GM23338 (cell line): ENCODE results near the gene IFTAP. TPM values are rescaled to one million over a fixed set of nuclear protein-coding genes. Genes with fewer than 3 reads are reported as not detected.

Experiments
- ATAC-seq: fragments of 200-7000 bp; cut with Tn5 transposase; 3 replicates; pipeline ENCODE4 v1.9.1; 2020
- DNase-seq: peaks from one replicate; pipeline ENCODE4 v3.0.0-alpha.2; 2015; ENCODE audit warnings: low spot score
- H2AFZ ChIP-seq: fragments of 200-600 bp; sonication (generic); 2 replicates; pipeline ENCODE4 v1.8.0; 2016; ENCODE audit warnings: antibody characterized with exemption, mild to moderate bottlenecking, moderate library complexity
- H3F3A ChIP-seq: fragments of 200-600 bp; sonication (generic); replicated peaks from 2 replicates; pipeline ENCODE4 v1.8.0; 2017; ENCODE audit warnings: antibody characterized with exemption, mixed run types, low read depth
- H3K27ac ChIP-seq: fragments of 200-600 bp; sonication (generic); 2 replicates; pipeline ENCODE4 v1.6.1; 2016; ENCODE audit warnings: low read depth
- H3K27me3 ChIP-seq: fragments of 200-600 bp; sonication (generic); 2 replicates; pipeline ENCODE4 v1.8.0; 2016; ENCODE audit warnings: mild to moderate bottlenecking, mixed run types, moderate library complexity; ENCODE audit not compliant: insufficient read depth
- H3K36me3 ChIP-seq: fragments of 200-600 bp; sonication (generic); 2 replicates; pipeline ENCODE4 v1.8.0; 2016; ENCODE audit warnings: mild to moderate bottlenecking; ENCODE audit not compliant: insufficient read depth
- H3K4me1 ChIP-seq: fragments of 200-600 bp; sonication (generic); 2 replicates; pipeline ENCODE4 v1.8.0; 2016; ENCODE audit warnings: mild to moderate bottlenecking, moderate library complexity; ENCODE audit not compliant: insufficient read depth
- H3K4me2 ChIP-seq: fragments of 200-600 bp; sonication (generic); 2 replicates; pipeline ENCODE4 v1.7.1; 2017; ENCODE audit warnings: mixed run types
- H3K4me3 ChIP-seq: fragments of 200-600 bp; sonication (generic); 2 replicates; pipeline ENCODE4 v1.6.1; 2016; ENCODE audit warnings: mixed run types
- H3K79me2 ChIP-seq: fragments of 200-600 bp; sonication (generic); replicated peaks from 2 replicates; pipeline ENCODE4 v1.8.0; 2017; ENCODE audit warnings: mild to moderate bottlenecking; ENCODE audit not compliant: insufficient read depth
- H3K9me2 ChIP-seq: fragments of 200-600 bp; sonication (generic); 2 replicates; pipeline ENCODE4 v1.8.0; 2017; ENCODE audit not compliant: insufficient read depth
- H4K20me1 ChIP-seq: fragments of 200-600 bp; sonication (generic); replicated peaks from 2 replicates; pipeline ENCODE4 v1.8.0; 2017; ENCODE audit warnings: mild to moderate bottlenecking; ENCODE audit not compliant: insufficient read depth
- H3K27ac Mint-ChIP-seq: 2 replicates; pipeline ENCODE4 v1.8.0; 2020; ENCODE audit warnings: inconsistent platforms, mild to moderate bottlenecking, moderate library complexity, mixed read lengths
- H3K27me3 Mint-ChIP-seq: 3 replicates; pipeline ENCODE4 v1.8.0; 2022; ENCODE audit warnings: low read depth, mild to moderate bottlenecking, moderate library complexity, mixed read lengths, inconsistent platforms; ENCODE audit not compliant: insufficient read depth, poor library complexity
- H3K36me3 Mint-ChIP-seq: 3 replicates; pipeline ENCODE4 v1.8.0; 2021; ENCODE audit warnings: low read depth, mild to moderate bottlenecking, inconsistent platforms, moderate library complexity, mixed read lengths
- H3K4me1 Mint-ChIP-seq: 3 replicates; pipeline ENCODE4 v1.8.0; 2020; ENCODE audit warnings: mild to moderate bottlenecking, inconsistent platforms, mixed read lengths
- H3K4me3 Mint-ChIP-seq: 3 replicates; pipeline ENCODE4 v1.8.0; 2021; ENCODE audit warnings: moderate library complexity, mild to moderate bottlenecking, inconsistent platforms, mixed read lengths
- H3K9me3 Mint-ChIP-seq: 3 replicates; pipeline ENCODE4 v1.8.0; 2020; ENCODE audit warnings: moderate library complexity, mild to moderate bottlenecking, inconsistent platforms, mixed read lengths
- CREB1 ChIP-seq: fragments of 250-450 bp; sonication (Bioruptor Pico); IDR thresholded peaks from 2 replicates; pipeline ENCODE4 v1.5.0; 2020; ENCODE audit warnings: low read depth, mild to moderate bottlenecking, moderate library complexity
- EZH2 ChIP-seq: fragments of 200-600 bp; sonication (generic); IDR thresholded peaks from one replicate; pipeline ENCODE4 v1.8.0; 2017; ENCODE audit warnings: antibody characterized with exemption, mild to moderate bottlenecking, low read depth; ENCODE audit not compliant: unreplicated experiment
- EZH2phosphoT487 ChIP-seq: fragments of 200-600 bp; sonication (generic); IDR thresholded peaks from one replicate; pipeline ENCODE4 v1.8.1; 2018; ENCODE audit warnings: antibody characterized with exemption; ENCODE audit not compliant: unreplicated experiment
- NANOG ChIP-seq: IDR thresholded peaks from 2 replicates; pipeline ENCODE4 v1.6.1; 2016; ENCODE audit warnings: antibody characterized with exemption, borderline replicate concordance
- POLR2AphosphoS5 ChIP-seq: IDR thresholded peaks from 2 replicates; pipeline ENCODE4 v1.6.1; 2016; ENCODE audit warnings: antibody characterized with exemption, low read depth
- REST ChIP-seq: IDR thresholded peaks from one replicate; pipeline ENCODE4 v1.6.1; 2018; ENCODE audit warnings: antibody characterized with exemption; ENCODE audit not compliant: unreplicated experiment
- STAT1 ChIP-seq: IDR thresholded peaks from one replicate; pipeline ENCODE4 v1.6.1; 2016; ENCODE audit warnings: antibody characterized with exemption; ENCODE audit not compliant: unreplicated experiment
- ZNF114 ChIP-seq: fragments of 250-450 bp; sonication (Bioruptor Pico); IDR thresholded peaks from 2 replicates; pipeline ENCODE4 v1.5.0; 2020; ENCODE audit warnings: mild to moderate bottlenecking, moderate library complexity
- ZNF331 ChIP-seq: fragments of 250-450 bp; sonication (Bioruptor Pico); IDR thresholded peaks from 2 replicates; pipeline ENCODE4 v1.5.0; 2020; ENCODE audit warnings: low read depth, mild to moderate bottlenecking, moderate library complexity
- polyA plus RNA-seq: library from polyadenylated mRNA; unstranded; fragments of >200 nt; fragmentation: Nextera tagmentation; extraction: Ambion mirVana; gene quantifications from 2 replicates; pipeline ENCODE4 v1.2.1, GENCODE V29; 2016
- total RNA-seq: library from RNA; depleted of rRNA; stranded (reverse); fragments of >200 nt; shearing (Covaris generic); gene quantifications from 2 replicates; pipeline ENCODE4 v1.2.3, GENCODE V29; 2014
- TF ChIP-seq, protein P1 (sequence below), 2 experiments: fragments of 200-600 bp in 1 of 2; sonication (generic) in 1 of 2; conservative IDR thresholded peaks; 2 replicates each; pipeline versions ENCODE4 v1.5.1 to v1.6.1; 2016 to 2017; ENCODE audit warnings: antibody characterized with exemption in 2 of 2, low read depth in 2 of 2, mild to moderate bottlenecking in 2 of 2, moderate library complexity in 1 of 2
- TF ChIP-seq, protein P2 (sequence below): fragments of 250-450 bp; sonication (Bioruptor Pico); IDR thresholded peaks from 2 replicates; pipeline ENCODE4 v1.5.0; 2020; ENCODE audit warnings: mild to moderate bottlenecking, moderate library complexity

The IFTAP gene
- total and polyA plus RNA-seq, 2 experiments from 2014 or later = 17.1 to 39.1 TPM

DNA sequence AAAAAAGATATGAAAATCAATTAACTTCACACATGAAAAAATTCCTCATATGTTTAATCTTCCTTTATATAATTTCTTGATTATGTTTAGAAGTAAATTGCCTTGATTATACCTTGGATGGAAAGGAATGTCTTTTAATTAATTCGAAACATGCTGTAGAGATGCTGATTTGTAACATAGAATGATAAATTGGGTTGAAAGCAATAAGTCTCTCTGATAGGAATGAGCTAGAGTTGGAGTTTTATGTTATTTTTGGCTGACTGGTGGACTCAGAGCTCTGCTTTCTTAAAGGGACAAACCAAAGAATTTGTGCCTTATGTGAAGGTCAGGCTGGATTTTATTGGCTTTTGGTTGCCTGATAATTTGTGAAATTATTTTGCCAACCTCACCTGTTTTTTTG is 98.4 kb downstream of the IFTAP start (continued):
- TF ChIP-seq, protein P1, sequence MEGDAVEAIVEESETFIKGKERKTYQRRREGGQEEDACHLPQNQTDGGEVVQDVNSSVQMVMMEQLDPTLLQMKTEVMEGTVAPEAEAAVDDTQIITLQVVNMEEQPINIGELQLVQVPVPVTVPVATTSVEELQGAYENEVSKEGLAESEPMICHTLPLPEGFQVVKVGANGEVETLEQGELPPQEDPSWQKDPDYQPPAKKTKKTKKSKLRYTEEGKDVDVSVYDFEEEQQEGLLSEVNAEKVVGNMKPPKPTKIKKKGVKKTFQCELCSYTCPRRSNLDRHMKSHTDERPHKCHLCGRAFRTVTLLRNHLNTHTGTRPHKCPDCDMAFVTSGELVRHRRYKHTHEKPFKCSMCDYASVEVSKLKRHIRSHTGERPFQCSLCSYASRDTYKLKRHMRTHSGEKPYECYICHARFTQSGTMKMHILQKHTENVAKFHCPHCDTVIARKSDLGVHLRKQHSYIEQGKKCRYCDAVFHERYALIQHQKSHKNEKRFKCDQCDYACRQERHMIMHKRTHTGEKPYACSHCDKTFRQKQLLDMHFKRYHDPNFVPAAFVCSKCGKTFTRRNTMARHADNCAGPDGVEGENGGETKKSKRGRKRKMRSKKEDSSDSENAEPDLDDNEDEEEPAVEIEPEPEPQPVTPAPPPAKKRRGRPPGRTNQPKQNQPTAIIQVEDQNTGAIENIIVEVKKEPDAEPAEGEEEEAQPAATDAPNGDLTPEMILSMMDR (conservative IDR thresholded peaks at IDR 0.05; ENCODE audit: low read depth in 2 of 2) = no peak

DNA sequence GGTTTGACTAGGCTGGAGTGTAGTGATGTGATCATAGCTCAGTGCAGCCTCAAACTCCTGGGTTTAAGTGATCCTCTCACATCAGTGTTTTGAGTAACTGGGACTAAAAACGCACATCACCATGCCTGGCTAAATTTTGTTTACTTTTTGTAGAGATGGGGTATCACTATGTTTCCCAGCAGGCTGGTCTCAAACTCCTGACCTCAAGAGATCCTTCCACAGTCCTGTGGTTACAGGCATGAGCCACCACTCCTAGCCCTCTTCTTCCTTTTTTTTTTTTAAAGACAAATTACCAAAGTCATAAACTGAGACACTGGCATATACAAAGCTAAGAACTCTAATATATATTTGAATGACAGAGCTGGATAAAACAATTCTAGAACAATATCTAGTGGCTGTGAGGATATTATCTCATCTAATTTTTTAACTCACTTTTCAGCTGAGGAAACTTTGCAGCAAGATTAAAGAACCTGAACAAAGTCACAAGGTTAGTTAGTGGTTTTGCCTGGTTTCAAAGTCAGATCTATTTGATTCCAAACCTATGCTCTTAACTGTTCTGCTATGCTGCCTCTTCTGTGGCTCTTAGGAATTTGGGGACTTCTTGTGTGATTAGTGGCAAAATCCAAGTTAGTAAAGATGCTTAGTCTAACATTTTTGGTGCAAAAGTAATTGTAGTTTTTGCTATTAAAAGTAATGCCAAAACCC is 99.0 kb downstream of the IFTAP start:
- H3K36me3 ChIP-seq = no peaks in the 10 kb centered on the region
- H3K4me1 ChIP-seq = no peaks in the 10 kb centered on the region
- H3K4me1 Mint-ChIP-seq = peaks cover 5% of the 10 kb centered on the region; the same call in 2 of the 3 replicates
- H3K36me3 Mint-ChIP-seq = no peaks in the 10 kb centered on the region
- H3K9me3 Mint-ChIP-seq = no peaks in the 10 kb centered on the region
- no peaks in the 10 kb centered on the region for H3F3A ChIP-seq
- no peak overlapping the region for H3K27ac Mint-ChIP-seq
- no peak overlapping the region for H3K4me3 ChIP-seq
- H3K27me3 ChIP-seq = no peaks in the 10 kb centered on the region
- H3K27me3 Mint-ChIP-seq = peaks cover 6% of the 10 kb centered on the region
- TF ChIP-seq, protein P2, sequence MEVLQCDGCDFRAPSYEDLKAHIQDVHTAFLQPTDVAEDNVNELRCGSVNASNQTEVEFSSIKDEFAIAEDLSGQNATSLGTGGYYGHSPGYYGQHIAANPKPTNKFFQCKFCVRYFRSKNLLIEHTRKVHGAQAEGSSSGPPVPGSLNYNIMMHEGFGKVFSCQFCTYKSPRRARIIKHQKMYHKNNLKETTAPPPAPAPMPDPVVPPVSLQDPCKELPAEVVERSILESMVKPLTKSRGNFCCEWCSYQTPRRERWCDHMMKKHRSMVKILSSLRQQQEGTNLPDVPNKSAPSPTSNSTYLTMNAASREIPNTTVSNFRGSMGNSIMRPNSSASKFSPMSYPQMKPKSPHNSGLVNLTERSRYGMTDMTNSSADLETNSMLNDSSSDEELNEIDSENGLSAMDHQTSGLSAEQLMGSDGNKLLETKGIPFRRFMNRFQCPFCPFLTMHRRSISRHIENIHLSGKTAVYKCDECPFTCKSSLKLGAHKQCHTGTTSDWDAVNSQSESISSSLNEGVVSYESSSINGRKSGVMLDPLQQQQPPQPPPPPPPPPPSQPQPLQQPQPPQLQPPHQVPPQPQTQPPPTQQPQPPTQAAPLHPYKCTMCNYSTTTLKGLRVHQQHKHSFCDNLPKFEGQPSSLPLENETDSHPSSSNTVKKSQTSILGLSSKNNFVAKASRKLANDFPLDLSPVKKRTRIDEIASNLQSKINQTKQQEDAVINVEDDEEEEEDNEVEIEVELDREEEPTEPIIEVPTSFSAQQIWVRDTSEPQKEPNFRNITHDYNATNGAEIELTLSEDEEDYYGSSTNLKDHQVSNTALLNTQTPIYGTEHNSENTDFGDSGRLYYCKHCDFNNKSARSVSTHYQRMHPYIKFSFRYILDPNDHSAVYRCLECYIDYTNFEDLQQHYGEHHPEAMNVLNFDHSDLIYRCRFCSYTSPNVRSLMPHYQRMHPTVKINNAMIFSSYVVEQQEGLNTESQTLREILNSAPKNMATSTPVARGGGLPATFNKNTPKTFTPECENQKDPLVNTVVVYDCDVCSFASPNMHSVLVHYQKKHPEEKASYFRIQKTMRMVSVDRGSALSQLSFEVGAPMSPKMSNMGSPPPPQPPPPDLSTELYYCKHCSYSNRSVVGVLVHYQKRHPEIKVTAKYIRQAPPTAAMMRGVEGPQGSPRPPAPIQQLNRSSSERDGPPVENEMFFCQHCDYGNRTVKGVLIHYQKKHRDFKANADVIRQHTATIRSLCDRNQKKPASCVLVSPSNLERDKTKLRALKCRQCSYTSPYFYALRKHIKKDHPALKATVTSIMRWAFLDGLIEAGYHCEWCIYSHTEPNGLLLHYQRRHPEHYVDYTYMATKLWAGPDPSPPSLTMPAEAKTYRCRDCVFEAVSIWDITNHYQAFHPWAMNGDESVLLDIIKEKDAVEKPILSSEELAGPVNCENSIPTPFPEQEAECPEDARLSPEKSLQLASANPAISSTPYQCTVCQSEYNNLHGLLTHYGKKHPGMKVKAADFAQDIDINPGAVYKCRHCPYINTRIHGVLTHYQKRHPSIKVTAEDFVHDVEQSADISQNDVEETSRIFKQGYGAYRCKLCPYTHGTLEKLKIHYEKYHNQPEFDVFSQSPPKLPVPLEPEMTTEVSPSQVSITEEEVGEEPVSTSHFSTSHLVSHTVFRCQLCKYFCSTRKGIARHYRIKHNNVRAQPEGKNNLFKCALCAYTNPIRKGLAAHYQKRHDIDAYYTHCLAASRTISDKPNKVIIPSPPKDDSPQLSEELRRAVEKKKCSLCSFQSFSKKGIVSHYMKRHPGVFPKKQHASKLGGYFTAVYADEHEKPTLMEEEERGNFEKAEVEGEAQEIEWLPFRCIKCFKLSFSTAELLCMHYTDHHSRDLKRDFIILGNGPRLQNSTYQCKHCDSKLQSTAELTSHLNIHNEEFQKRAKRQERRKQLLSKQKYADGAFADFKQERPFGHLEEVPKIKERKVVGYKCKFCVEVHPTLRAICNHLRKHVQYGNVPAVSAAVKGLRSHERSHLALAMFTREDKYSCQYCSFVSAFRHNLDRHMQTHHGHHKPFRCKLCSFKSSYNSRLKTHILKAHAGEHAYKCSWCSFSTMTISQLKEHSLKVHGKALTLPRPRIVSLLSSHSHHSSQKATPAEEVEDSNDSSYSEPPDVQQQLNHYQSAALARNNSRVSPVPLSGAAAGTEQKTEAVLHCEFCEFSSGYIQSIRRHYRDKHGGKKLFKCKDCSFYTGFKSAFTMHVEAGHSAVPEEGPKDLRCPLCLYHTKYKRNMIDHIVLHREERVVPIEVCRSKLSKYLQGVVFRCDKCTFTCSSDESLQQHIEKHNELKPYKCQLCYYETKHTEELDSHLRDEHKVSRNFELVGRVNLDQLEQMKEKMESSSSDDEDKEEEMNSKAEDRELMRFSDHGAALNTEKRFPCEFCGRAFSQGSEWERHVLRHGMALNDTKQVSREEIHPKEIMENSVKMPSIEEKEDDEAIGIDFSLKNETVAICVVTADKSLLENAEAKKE (CRISPR knock-in tag) = no peak
- no peak for TF ChIP-seq ZNF331
- no peak for TF ChIP-seq EZH2
- TF ChIP-seq, protein P1 (conservative IDR thresholded peaks at IDR 0.05; ENCODE audit: low read depth in 2 of 2) = no peak
- TF ChIP-seq EZH2phosphoT487 = no peak
- TF ChIP-seq POLR2AphosphoS5 = no peak
- TF ChIP-seq ZNF114 = no peak
- no peak for TF ChIP-seq CREB1
- TF ChIP-seq STAT1 = no peak
- no peak for TF ChIP-seq REST
- TF ChIP-seq NANOG = no peak
- no peak overlapping the region for H2AFZ ChIP-seq
- H3K4me2 ChIP-seq = no peak overlapping the region
- no peaks in the 10 kb centered on the region for H3K79me2 ChIP-seq
- DNase-seq = no peak
- ATAC-seq = no peak
- no peak overlapping the region for H3K4me3 Mint-ChIP-seq
- H4K20me1 ChIP-seq = no peaks in the 10 kb centered on the region
- H3K27ac ChIP-seq = no peak overlapping the region
- H3K9me2 ChIP-seq = no peaks in the 10 kb centered on the region
